Measurements from ENCODE around the gene KNDC1. TPM values are rescaled to one million over a fixed set of nuclear protein-coding genes. Genes with fewer than 3 reads are reported as not detected.

KNDC1 gene
- total RNA-seq, 2 donors from 2014 or later = 0.29 to 0.32 TPM

- intact Hi-C loops (cut with DNase I) = no loop called here
- Histone ChIP-seq H3K36me3 (no peaks in the 10 kb centered on the region), H3K4me1 (no peaks in the 10 kb centered on the region), H3K27ac (no peak overlapping the region), H3K27me3 (no peaks in the 10 kb centered on the region), H3K4me3 (no peak overlapping the region), H3K9ac (ENCODE audit: low read depth in 2 of 2, low read length in 2 of 2) (no peak overlapping the region), H3K9me3 (no peaks in the 10 kb centered on the region)
- DNase-seq = no peak
- no peak for TF ChIP-seq CTCF (IDR thresholded peaks at IDR 0.05)
These were observed 52.2 kb downstream of the KNDC1 start for GRCh38 chr10:133211959-133212852.

GRCh38 chr10:133212853-133213494 is 53.0 kb downstream of the KNDC1 start:
- no peak for DNase-seq
- H3K9me3 ChIP-seq = no peaks in the 10 kb centered on the region
- H3K27me3 ChIP-seq = no peaks in the 10 kb centered on the region
- intact Hi-C loops (cut with DNase I) = no loop called here
- H3K4me3 ChIP-seq = no peak overlapping the region
- no peak overlapping the region for H3K9ac ChIP-seq (ENCODE audit: low read depth in 2 of 2, low read length in 2 of 2)
- H3K4me1 ChIP-seq = no peaks in the 10 kb centered on the region
- H3K36me3 ChIP-seq = no peaks in the 10 kb centered on the region
- no peak for TF ChIP-seq CTCF (IDR thresholded peaks at IDR 0.05)
- H3K27ac ChIP-seq = no peak overlapping the region

GRCh38 chr10:133213641-133214467 is 53.8 kb downstream of the KNDC1 start:
- DNase-seq = no peak
- no peak for TF ChIP-seq CTCF (IDR thresholded peaks at IDR 0.05)
- no peak overlapping the region for H3K27ac ChIP-seq
- no peak overlapping the region for H3K9ac ChIP-seq (ENCODE audit: low read depth in 2 of 2, low read length in 2 of 2)
- H3K9me3 ChIP-seq = no peaks in the 10 kb centered on the region
- H3K27me3 ChIP-seq = no peaks in the 10 kb centered on the region
- no peak overlapping the region for H3K4me3 ChIP-seq
- no peaks in the 10 kb centered on the region for H3K4me1 ChIP-seq
- intact Hi-C loops (cut with DNase I) = no loop called here
- H3K36me3 ChIP-seq = no peaks in the 10 kb centered on the region

DNA sequence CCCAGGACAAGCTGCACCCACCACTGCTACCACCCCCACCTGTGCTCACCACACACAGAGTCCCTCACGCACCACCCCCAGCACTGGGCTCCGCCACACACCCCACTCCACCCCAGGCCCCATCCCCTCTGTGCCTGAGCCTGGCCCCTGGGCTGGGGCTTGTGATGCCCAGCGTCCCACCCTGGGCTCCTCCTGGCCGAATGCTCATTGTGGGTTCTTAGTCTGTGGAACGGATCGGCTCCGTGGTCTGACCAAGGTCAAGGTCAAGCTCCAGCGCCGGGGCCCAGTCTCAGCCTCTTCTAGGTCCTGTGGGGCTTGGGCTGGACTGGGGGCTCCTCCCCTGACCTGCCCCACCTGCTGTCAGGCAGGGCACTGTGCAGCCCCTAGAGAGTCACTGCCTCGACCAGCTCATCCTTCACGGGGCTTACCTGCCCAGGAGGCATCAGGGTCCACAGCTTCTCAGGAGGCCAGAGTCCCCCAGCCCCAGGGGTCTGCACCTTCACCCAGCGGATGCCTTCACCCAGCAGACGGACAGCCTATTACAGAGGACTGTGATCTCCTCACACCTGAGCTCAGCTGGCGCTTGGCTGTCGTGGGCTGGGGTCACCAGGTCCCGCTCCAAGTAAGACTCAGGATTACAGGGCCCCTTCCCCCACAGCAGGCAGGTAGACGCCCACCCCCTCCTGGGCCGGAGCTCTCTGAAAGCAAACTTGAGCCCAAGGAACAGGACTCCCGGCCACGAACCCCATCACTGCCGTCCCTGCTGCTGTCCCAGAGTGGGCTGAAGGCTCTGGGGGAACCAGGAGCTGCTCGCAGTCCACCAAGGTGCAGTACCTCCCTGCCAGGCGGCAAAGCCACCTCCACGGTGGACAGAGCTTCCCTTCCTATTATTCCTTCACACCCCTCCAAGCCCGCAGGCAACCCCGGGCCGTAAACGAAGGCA is 54.7 kb downstream of the KNDC1 start:
- no peaks in the 10 kb centered on the region for H3K36me3 ChIP-seq
- no peak for TF ChIP-seq CTCF (IDR thresholded peaks at IDR 0.05)
- H3K27me3 ChIP-seq = no peaks in the 10 kb centered on the region
- no peak overlapping the region for H3K9ac ChIP-seq (ENCODE audit: low read depth in 2 of 2, low read length in 2 of 2)
- H3K9me3 ChIP-seq = no peaks in the 10 kb centered on the region
- no peak overlapping the region for H3K27ac ChIP-seq
- intact Hi-C loops (cut with DNase I) = no loop called here
- H3K4me3 ChIP-seq = no peak overlapping the region
- no peak for DNase-seq
- H3K4me1 ChIP-seq = no peaks in the 10 kb centered on the region

Measured in colonic mucosa (tissue), 4 donors.